ENCODE data around the gene SLFN13. TPM values are rescaled to one million over a fixed set of nuclear protein-coding genes. Genes with fewer than 3 reads are reported as not detected.

SLFN13 gene
- total RNA-seq, 2 experiments from 2014 or later, result 9.5 to 9.7 TPM

- intact Hi-C loops (cut with DNase I, micrococcal nuclease), result no loop called here
- H3K27ac Mint-ChIP-seq, result no peak overlapping the region
- ATAC-seq (ENCODE audit: poor library complexity) (no peak), DNase-seq (no peak)
- Histone ChIP-seq H3K27me3 (ENCODE audit: control insufficient read depth in 1 of 2, insufficient read depth in 2 of 2, low read length in 2 of 2) (no peaks in the 10 kb centered on the region), H3K36me3 (ENCODE audit: insufficient read depth, low read length) (peaks cover 48% of the 10 kb centered on the region), H3K4me1 (ENCODE audit: insufficient read depth, low read length) (peaks cover 45% of the 10 kb centered on the region), H3K9me3 (ENCODE audit: control insufficient read depth in 1 of 2, insufficient read depth in 1 of 2, low read length in 2 of 2) (peaks cover 8 to 15% of the 10 kb centered on the region in 2 experiments), H3K27ac (ENCODE audit: low read depth in 1 of 2, low read length in 2 of 2) (no peak overlapping the region), H3K4me3 (ENCODE audit: low read length) (no peak overlapping the region)
- peaks cover 55% of the 10 kb centered on the region for H3K4me1 Mint-ChIP-seq (ENCODE audit: low read depth)
- H3K9me3 Mint-ChIP-seq, result no peaks in the 10 kb centered on the region
- ChIA-PET CTCF (no interaction called here), POLR2A (no interaction called here)
- no peak overlapping the region for H3K4me3 Mint-ChIP-seq
- H3K27me3 Mint-ChIP-seq, result no peaks in the 10 kb centered on the region
- H3K36me3 Mint-ChIP-seq (ENCODE audit: low read depth), result peaks cover 60% of the 10 kb centered on the region
- no peak for TF ChIP-seq CTCF (IDR thresholded peaks at IDR 0.05)
Measured at GRCh38 chr17:35493040-35493439, 44.5 kb upstream of the SLFN13 start.

GRCh38 chr17:35491417-35491816, 42.9 kb upstream of the SLFN13 start:
- POLR2A ChIA-PET, result no interaction called here
- H3K27me3 ChIP-seq (ENCODE audit: control insufficient read depth in 1 of 2, insufficient read depth in 2 of 2, low read length in 2 of 2), result no peaks in the 10 kb centered on the region

GRCh38 chr17:35489944-35490343, 41.4 kb upstream of the SLFN13 start:
- Mint-ChIP-seq H3K36me3 (ENCODE audit: low read depth) (peaks cover 79% of the 10 kb centered on the region), H3K4me1 (ENCODE audit: low read depth) (peaks cover 64% of the 10 kb centered on the region), H3K4me3 (peak overlapping the region; percentile 9), H3K27ac (peak overlapping the region; percentile 96), H3K9me3 (peaks cover 7% of the 10 kb centered on the region), H3K27me3 (no peaks in the 10 kb centered on the region)
- intact Hi-C loops (cut with DNase I, micrococcal nuclease), result loop anchor here (2.0 to 10.0 kb wide), 5 partner anchors 43 to 173 kb away; partner anchors contain the start of genes SLFN11 (in 2 of the 2), SLFN12L (in 2 of the 2) and SLFN13 (in 2 of the 2)
- H3K9me3 ChIP-seq (ENCODE audit: control insufficient read depth in 1 of 2, insufficient read depth in 1 of 2, low read length in 2 of 2), result peaks cover 8 to 15% of the 10 kb centered on the region in 2 experiments
- no peak for ATAC-seq (ENCODE audit: poor library complexity)
- TF ChIP-seq CTCF (IDR thresholded peaks at IDR 0.05), result no peak
- ChIA-PET POLR2A (no interaction called here), CTCF (interaction anchor here (1.0 to 1.5 kb wide), 2 partner anchors 9 to 43 kb away, joined by 3 read pairs; no protein-coding TSS in a partner anchor)
- H3K4me1 ChIP-seq (ENCODE audit: insufficient read depth, low read length), result peaks cover 39% of the 10 kb centered on the region
- DNase-seq, result no peak
- peaks cover 44% of the 10 kb centered on the region for H3K36me3 ChIP-seq (ENCODE audit: insufficient read depth, low read length)
- H3K27ac ChIP-seq (ENCODE audit: low read depth in 1 of 2, low read length in 2 of 2), result no peak overlapping the region
- H3K27me3 ChIP-seq (ENCODE audit: control insufficient read depth in 1 of 2, insufficient read depth in 2 of 2, low read length in 2 of 2), result no peaks in the 10 kb centered on the region
- no peak overlapping the region for H3K4me3 ChIP-seq (ENCODE audit: low read length)

More at GRCh38 chr17:35491417-35491816, 42.9 kb upstream of the SLFN13 start:
- no peaks in the 10 kb centered on the region for H3K27me3 Mint-ChIP-seq
- no peak for TF ChIP-seq CTCF (IDR thresholded peaks at IDR 0.05)
- H3K9me3 ChIP-seq (ENCODE audit: control insufficient read depth in 1 of 2, insufficient read depth in 1 of 2, low read length in 2 of 2), result peaks cover 8 to 15% of the 10 kb centered on the region in 2 experiments
- no peak overlapping the region for H3K4me3 Mint-ChIP-seq
- peaks cover 37% of the 10 kb centered on the region for H3K36me3 ChIP-seq (ENCODE audit: insufficient read depth, low read length)
- intact Hi-C loops (cut with DNase I, micrococcal nuclease), result no loop called here
- no peak overlapping the region for H3K4me3 ChIP-seq (ENCODE audit: low read length)
- H3K9me3 Mint-ChIP-seq, result no peaks in the 10 kb centered on the region
- CTCF ChIA-PET, result no interaction called here
- DNase-seq (no peak), ATAC-seq (ENCODE audit: poor library complexity) (no peak)
- H3K27ac Mint-ChIP-seq, result peak overlapping the region; percentile 24
- peaks cover 49% of the 10 kb centered on the region for H3K4me1 ChIP-seq (ENCODE audit: insufficient read depth, low read length)
- H3K4me1 Mint-ChIP-seq (ENCODE audit: low read depth), result peaks cover 56% of the 10 kb centered on the region
- H3K36me3 Mint-ChIP-seq (ENCODE audit: low read depth), result peaks cover 65% of the 10 kb centered on the region
- H3K27ac ChIP-seq (ENCODE audit: low read depth in 1 of 2, low read length in 2 of 2), result no peak overlapping the region

Measured in CD4-positive, alpha-beta T cell (primary cell).